ENCODE data around the gene KCNN3. TPM values are rescaled to one million over a fixed set of nuclear protein-coding genes. Genes with fewer than 3 reads are reported as not detected.

Gene KCNN3
- total RNA-seq, 1 experiment from 2014 or later: not detected

DNA sequence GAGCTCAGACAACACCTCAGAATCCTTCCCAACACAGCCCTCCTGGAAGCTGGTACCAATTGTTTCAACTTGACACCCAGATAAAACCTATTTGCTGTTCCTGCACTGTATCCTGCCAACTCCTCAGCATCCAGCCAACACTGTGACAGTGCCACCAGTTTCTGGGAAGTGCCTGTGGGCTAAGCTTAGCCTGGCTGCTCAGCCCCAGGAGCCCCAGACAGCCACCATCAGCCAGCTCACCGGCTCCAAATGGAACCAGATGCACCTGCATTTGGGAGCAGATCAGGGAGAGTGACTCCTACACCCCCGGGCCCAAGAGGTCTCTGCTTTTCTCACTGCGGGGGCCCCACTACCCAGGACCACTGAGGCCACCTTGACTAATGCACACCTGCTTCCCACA, 24.9 kb downstream of the KCNN3 start:
- DNase-seq: no peak
- CTCF ChIA-PET: no interaction called here
- Mint-ChIP-seq H3K9me3 (ENCODE audit: low read depth, unreplicated experiment) (no peaks in the 10 kb centered on the region), H3K4me3 (ENCODE audit: low read depth, unreplicated experiment) (no peak overlapping the region), H3K27ac (ENCODE audit: unreplicated experiment) (no peak overlapping the region), H3K4me1 (ENCODE audit: low read depth, unreplicated experiment) (no peaks in the 10 kb centered on the region), H3K27me3 (ENCODE audit: unreplicated experiment) (peaks cover 93% of the 10 kb centered on the region), H3K36me3 (ENCODE audit: insufficient read depth, unreplicated experiment) (no peaks in the 10 kb centered on the region)
- BruUV-seq (replicated peaks): no TSS peak
- TF ChIP-seq, protein P1, sequence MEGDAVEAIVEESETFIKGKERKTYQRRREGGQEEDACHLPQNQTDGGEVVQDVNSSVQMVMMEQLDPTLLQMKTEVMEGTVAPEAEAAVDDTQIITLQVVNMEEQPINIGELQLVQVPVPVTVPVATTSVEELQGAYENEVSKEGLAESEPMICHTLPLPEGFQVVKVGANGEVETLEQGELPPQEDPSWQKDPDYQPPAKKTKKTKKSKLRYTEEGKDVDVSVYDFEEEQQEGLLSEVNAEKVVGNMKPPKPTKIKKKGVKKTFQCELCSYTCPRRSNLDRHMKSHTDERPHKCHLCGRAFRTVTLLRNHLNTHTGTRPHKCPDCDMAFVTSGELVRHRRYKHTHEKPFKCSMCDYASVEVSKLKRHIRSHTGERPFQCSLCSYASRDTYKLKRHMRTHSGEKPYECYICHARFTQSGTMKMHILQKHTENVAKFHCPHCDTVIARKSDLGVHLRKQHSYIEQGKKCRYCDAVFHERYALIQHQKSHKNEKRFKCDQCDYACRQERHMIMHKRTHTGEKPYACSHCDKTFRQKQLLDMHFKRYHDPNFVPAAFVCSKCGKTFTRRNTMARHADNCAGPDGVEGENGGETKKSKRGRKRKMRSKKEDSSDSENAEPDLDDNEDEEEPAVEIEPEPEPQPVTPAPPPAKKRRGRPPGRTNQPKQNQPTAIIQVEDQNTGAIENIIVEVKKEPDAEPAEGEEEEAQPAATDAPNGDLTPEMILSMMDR (IDR thresholded peaks at IDR 0.05; ENCODE audit: unreplicated experiment): no peak
- intact Hi-C loops (cut with micrococcal nuclease; ENCODE audit: unreplicated experiment): no loop called here

DNA sequence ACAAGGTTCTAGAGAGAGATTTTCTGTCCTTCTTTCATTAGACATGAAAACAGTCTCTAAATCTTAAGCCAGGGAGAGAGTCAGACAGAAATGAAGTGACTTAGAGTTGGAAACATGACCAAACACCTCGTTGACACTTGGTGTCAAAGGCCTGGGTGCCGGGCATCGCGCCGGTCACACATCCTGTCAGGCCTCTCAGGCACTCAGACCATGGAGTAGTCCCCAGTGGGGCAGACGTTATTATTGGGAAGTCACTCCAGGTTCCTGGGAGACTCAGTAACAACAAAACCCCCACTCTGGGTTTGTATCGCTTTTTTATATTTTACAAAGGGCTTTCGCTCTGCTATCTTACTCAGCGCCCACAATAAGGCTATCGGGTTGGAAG, 25.8 kb downstream of the KCNN3 start:
- intact Hi-C loops (cut with micrococcal nuclease; ENCODE audit: unreplicated experiment): no loop called here
- Mint-ChIP-seq H3K36me3 (ENCODE audit: insufficient read depth, unreplicated experiment) (no peaks in the 10 kb centered on the region), H3K27ac (ENCODE audit: unreplicated experiment) (no peak overlapping the region), H3K4me3 (ENCODE audit: low read depth, unreplicated experiment) (no peak overlapping the region), H3K4me1 (ENCODE audit: low read depth, unreplicated experiment) (no peaks in the 10 kb centered on the region), H3K27me3 (ENCODE audit: unreplicated experiment) (peaks cover 93% of the 10 kb centered on the region), H3K9me3 (ENCODE audit: low read depth, unreplicated experiment) (no peaks in the 10 kb centered on the region)
- BruUV-seq (replicated peaks): no TSS peak
- TF ChIP-seq, protein P1 (IDR thresholded peaks at IDR 0.05; ENCODE audit: unreplicated experiment): no peak
- no peak for DNase-seq
- CTCF ChIA-PET: no interaction called here

DNA sequence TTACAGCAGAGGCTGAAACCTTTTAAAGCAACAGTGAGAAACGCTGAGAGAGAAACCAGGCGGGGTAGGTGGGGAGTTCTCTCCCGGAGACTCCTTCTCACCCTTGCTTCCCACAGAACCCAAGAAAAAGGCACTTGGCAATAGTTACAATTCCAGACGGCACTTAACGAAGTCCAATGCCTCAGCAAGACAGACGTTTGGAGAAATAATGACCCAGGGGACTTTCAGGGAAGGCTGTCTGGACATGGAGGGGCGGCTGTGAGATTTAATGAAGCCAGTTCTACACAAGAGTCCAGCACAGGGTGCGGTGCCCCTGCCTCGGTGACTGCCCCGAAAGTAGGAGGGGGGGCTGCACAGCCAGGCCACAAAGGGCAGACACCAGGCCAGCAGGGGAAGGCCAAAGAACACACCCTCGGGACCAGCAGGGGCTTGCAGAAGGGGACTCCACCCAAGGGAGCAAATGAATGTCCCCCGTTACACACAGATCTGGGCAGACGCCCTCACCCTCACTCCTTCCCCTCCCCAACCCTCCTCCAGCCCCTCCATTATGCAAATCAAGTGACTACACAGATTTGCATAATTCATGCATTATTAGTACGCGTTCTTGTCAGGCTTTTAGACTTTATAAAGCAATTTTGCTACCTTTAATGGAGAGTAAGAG, 26.3 kb downstream of the KCNN3 start:
- H3K36me3 Mint-ChIP-seq (ENCODE audit: insufficient read depth, unreplicated experiment): no peaks in the 10 kb centered on the region
- CTCF ChIA-PET: interaction anchor here (0.6 kb wide), 1 partner anchor 22 kb away, joined by 4 read pairs; no protein-coding TSS in a partner anchor
- H3K27ac Mint-ChIP-seq (ENCODE audit: unreplicated experiment): no peak overlapping the region
- TF ChIP-seq, protein P1 (IDR thresholded peaks at IDR 0.05; ENCODE audit: unreplicated experiment): no peak
- H3K4me1 Mint-ChIP-seq (ENCODE audit: low read depth, unreplicated experiment): no peaks in the 10 kb centered on the region
- no peaks in the 10 kb centered on the region for H3K9me3 Mint-ChIP-seq (ENCODE audit: low read depth, unreplicated experiment)
- no peak overlapping the region for H3K4me3 Mint-ChIP-seq (ENCODE audit: low read depth, unreplicated experiment)
- peaks cover 93% of the 10 kb centered on the region for H3K27me3 Mint-ChIP-seq (ENCODE audit: unreplicated experiment)
- intact Hi-C loops (cut with micrococcal nuclease; ENCODE audit: unreplicated experiment): no loop called here
- BruUV-seq (replicated peaks): no TSS peak
- no peak for DNase-seq

DNA sequence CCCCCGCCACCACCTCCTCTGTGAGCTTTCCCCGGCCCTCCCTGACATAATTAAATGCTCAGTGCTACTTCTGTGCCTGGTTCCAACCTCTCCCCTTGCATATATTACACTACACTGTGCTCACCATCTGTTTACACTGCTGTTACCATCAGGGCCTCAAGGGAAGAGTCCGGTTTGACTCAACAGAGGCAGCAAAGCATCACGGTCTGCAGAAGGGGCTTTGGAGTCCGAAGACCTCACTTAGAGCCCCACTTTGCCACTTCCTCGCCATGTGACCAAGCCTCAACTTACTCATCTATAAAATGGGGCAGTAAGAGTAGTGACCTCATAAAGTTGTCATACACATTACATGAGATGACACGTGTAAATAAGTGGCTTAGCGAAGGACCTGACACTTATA, 27.4 kb downstream of the KCNN3 start:
- TF ChIP-seq, protein P1 (IDR thresholded peaks at IDR 0.05; ENCODE audit: unreplicated experiment): no peak
- Mint-ChIP-seq H3K9me3 (ENCODE audit: low read depth, unreplicated experiment) (no peaks in the 10 kb centered on the region), H3K27me3 (ENCODE audit: unreplicated experiment) (peaks cover 93% of the 10 kb centered on the region), H3K4me1 (ENCODE audit: low read depth, unreplicated experiment) (no peaks in the 10 kb centered on the region), H3K27ac (ENCODE audit: unreplicated experiment) (no peak overlapping the region), H3K4me3 (ENCODE audit: low read depth, unreplicated experiment) (no peak overlapping the region), H3K36me3 (ENCODE audit: insufficient read depth, unreplicated experiment) (no peaks in the 10 kb centered on the region)
- CTCF ChIA-PET: interaction anchor here (0.6 kb wide), 3 partner anchors 18 to 29 kb away, joined by 3 to 5 read pairs (median 5); no protein-coding TSS in a partner anchor
- intact Hi-C loops (cut with micrococcal nuclease; ENCODE audit: unreplicated experiment): no loop called here
- no TSS peak for BruUV-seq (replicated peaks)
- no peak for DNase-seq
